Naive thymus-derived CD8-positive, alpha-beta T cell (primary cell): ENCODE results near the gene SLC30A2. TPM values are rescaled to one million over a fixed set of nuclear protein-coding genes. Genes with fewer than 3 reads are reported as not detected.
"Not testable (repeated sequence)": the region's sequence is repeated elsewhere in the genome, so short reads cannot be mapped to it uniquely, and the experiment has no call there.

Source experiments
- ATAC-seq, 2 donors: fragments of 150-1000 bp; cut with Tn5 transposase in 1 of 2; sonication (Bioruptor Pico), chemical (Tn5 transposase) in 1 of 2; 1 replicate in 1 of 2; 2 replicates in 1 of 2; pipeline ENCODE4 v1.10.0; 2021; ENCODE audit warnings: mild to moderate bottlenecking in 2 of 2, moderate library complexity in 2 of 2
- POLR2A ChIA-PET: fragments of 350-600 bp; sonication (Branson Sonifier 250); formaldehyde crosslinking; loops from one replicate; lab custom pipeline; 2021; ENCODE audit warnings: antibody characterized with exemption; lab: Charles Lee
- DNase-seq, 10 donors: peaks; one replicate each; pipeline versions ENCODE4 v3.0.0 to v3.0.0-alpha.2; 2020 to 2022
- H3K27ac Mint-ChIP-seq, 10 donors: one replicate each; pipeline ENCODE4 v1.8.0; 2020 to 2022; ENCODE audit warnings: mild to moderate bottlenecking in 10 of 10, mixed read lengths in 10 of 10, moderate library complexity in 4 of 10, inconsistent platforms in 1 of 10
- H3K27me3 Mint-ChIP-seq, 5 donors: one replicate each; pipeline ENCODE4 v1.8.0; 2021 to 2022; ENCODE audit warnings: mixed read lengths in 5 of 5
- H3K36me3 Mint-ChIP-seq, 3 donors: one replicate each; pipeline ENCODE4 v1.8.0; 2020 to 2022; ENCODE audit warnings: mixed read lengths in 3 of 3, mild to moderate bottlenecking in 2 of 3, inconsistent platforms in 1 of 3
- H3K4me1 Mint-ChIP-seq, 4 donors: one replicate each; pipeline ENCODE4 v1.8.0; 2021 to 2022; ENCODE audit warnings: mixed read lengths in 4 of 4
- H3K4me3 Mint-ChIP-seq, 10 donors: one replicate each; pipeline ENCODE4 v1.8.0; 2020 to 2022; ENCODE audit warnings: mild to moderate bottlenecking in 10 of 10, mixed read lengths in 10 of 10, moderate library complexity in 6 of 10, inconsistent platforms in 1 of 10
- H3K9me3 Mint-ChIP-seq, 9 donors: one replicate each; pipeline ENCODE4 v1.8.0; 2020 to 2022; ENCODE audit warnings: mixed read lengths in 9 of 9, mild to moderate bottlenecking in 3 of 9, inconsistent platforms in 1 of 9, moderate library complexity in 1 of 9
- polyA plus RNA-seq, 3 donors: library from polyadenylated mRNA; unstranded; fragments of 300-500 nt; fragmentation: Illumina TruSeq; gene quantifications; one replicate each; pipeline ENCODE4 v1.2.3, GENCODE V29; 2021
- total RNA-seq, 8 experiments: library from RNA in 2 of 8; stranded (reverse) in 2 of 8; gene quantifications; one replicate each; pipeline ENCODE4 v1.2.3 and lab custom pipeline; 2021 to 2026

SLC30A2 gene
- total RNA-seq, result not detected
- under 1 TPM in 1 of 3 donors, not detected in 2; 0.16 TPM for polyA plus RNA-seq
- 0 reads per million in 6 experiments for total RNA-seq (lab: John Stamatoyannopoulos, UW)

GRCh38 chr1:26045722-26046245 lies at the start of gene SLC30A2:
TSS of gene SLC30A2 (minus strand) at chr1:26046118. CDS start at chr1:26045896, 222 bp downstream.
- POLR2A ChIA-PET, result no interaction called here
- H3K27me3 Mint-ChIP-seq, result peaks cover 28 to 69% (median 54%) of the 10 kb centered on the region in 5 donors
- H3K36me3 Mint-ChIP-seq, result no peaks in the 10 kb centered on the region
- ATAC-seq, result peak; percentile 25 to 28
- H3K4me1 Mint-ChIP-seq, result peaks cover 0 to 10% (median 5%) of the 10 kb centered on the region in 4 donors
- H3K9me3 Mint-ChIP-seq, result no peaks in the 10 kb centered on the region
- peak within 1 kb of the TSS in 6 of 10 donors; percentile 36 to 58 (median 50) for H3K4me3 Mint-ChIP-seq
- no peak for DNase-seq
- H3K27ac Mint-ChIP-seq, result peak within 1 kb of the TSS in 1 of 10 donors; percentile 73

GRCh38 chr1:26094677-26095383 lies 48.9 kb upstream of the SLC30A2 start:
- DNase-seq (no peak), ATAC-seq (no peak)
- Mint-ChIP-seq H3K36me3 (no peaks in the 10 kb centered on the region), H3K4me3 (no peak overlapping the region), H3K9me3 (no peaks in the 10 kb centered on the region), H3K4me1 (no peaks in the 10 kb centered on the region), H3K27me3 (peaks cover 10 to 24% (median 18%) of the 10 kb centered on the region in 5 donors), H3K27ac (no peak overlapping the region)
- POLR2A ChIA-PET, result no interaction called here

GRCh38 chr1:26094076-26094669 lies 48.3 kb upstream of the SLC30A2 start:
- no peaks in the 10 kb centered on the region for H3K9me3 Mint-ChIP-seq
- no peaks in the 10 kb centered on the region for H3K36me3 Mint-ChIP-seq
- ATAC-seq (no peak), DNase-seq (no peak)
- H3K27ac Mint-ChIP-seq, result peak overlapping the region in 1 of 10 donors; percentile 14
- no peak overlapping the region for H3K4me3 Mint-ChIP-seq
- POLR2A ChIA-PET, result no interaction called here
- H3K4me1 Mint-ChIP-seq, result no peaks in the 10 kb centered on the region
- peaks cover 10 to 30% (median 18%) of the 10 kb centered on the region in 5 donors for H3K27me3 Mint-ChIP-seq

GRCh38 chr1:26093569-26093968 lies 47.7 kb upstream of the SLC30A2 start:
- H3K4me1 Mint-ChIP-seq, POLR2A ChIA-PET, ATAC-seq, H3K27ac Mint-ChIP-seq, H3K4me3 Mint-ChIP-seq, H3K36me3 Mint-ChIP-seq, DNase-seq, H3K9me3 Mint-ChIP-seq: not testable (repeated sequence)
- peaks cover 10 to 34% (median 18%) of the 10 kb centered on the region in 5 donors for H3K27me3 Mint-ChIP-seq

GRCh38 chr1:26092422-26092821 lies 46.5 kb upstream of the SLC30A2 start:
- DNase-seq (no peak), ATAC-seq (no peak)
- Mint-ChIP-seq H3K27me3 (peaks cover 10 to 34% (median 19%) of the 10 kb centered on the region in 5 donors), H3K4me3 (no peak overlapping the region), H3K9me3 (no peaks in the 10 kb centered on the region), H3K4me1 (no peaks in the 10 kb centered on the region), H3K27ac (no peak overlapping the region), H3K36me3 (no peaks in the 10 kb centered on the region)
- POLR2A ChIA-PET, result no interaction called here

GRCh38 chr1:26090893-26091292 lies 45.0 kb upstream of the SLC30A2 start:
- Mint-ChIP-seq H3K4me3 (no peak overlapping the region), H3K36me3 (no peaks in the 10 kb centered on the region), H3K27me3 (peaks cover 17 to 35% (median 25%) of the 10 kb centered on the region in 5 donors), H3K9me3 (no peaks in the 10 kb centered on the region), H3K4me1 (no peaks in the 10 kb centered on the region), H3K27ac (no peak overlapping the region)
- no peak for ATAC-seq
- DNase-seq, result no peak
- POLR2A ChIA-PET, result no interaction called here

- Mint-ChIP-seq H3K4me3 (no peak overlapping the region), H3K9me3 (no peaks in the 10 kb centered on the region), H3K4me1 (no peaks in the 10 kb centered on the region), H3K36me3 (no peaks in the 10 kb centered on the region), H3K27ac (no peak overlapping the region), H3K27me3 (peaks cover 25 to 46% (median 40%) of the 10 kb centered on the region in 5 donors)
- ATAC-seq (no peak), DNase-seq (no peak)
- POLR2A ChIA-PET, result no interaction called here
Measured at GRCh38 chr1:26089125-26089524, 43.2 kb upstream of the SLC30A2 start.

GRCh38 chr1:26084844-26085243 lies 38.9 kb upstream of the SLC30A2 start:
- POLR2A ChIA-PET, result no interaction called here
- no peaks in the 10 kb centered on the region for H3K4me1 Mint-ChIP-seq
- no peak overlapping the region for H3K27ac Mint-ChIP-seq
- DNase-seq (no peak), ATAC-seq (no peak)
- no peaks in the 10 kb centered on the region for H3K36me3 Mint-ChIP-seq
- no peaks in the 10 kb centered on the region for H3K9me3 Mint-ChIP-seq
- no peak overlapping the region for H3K4me3 Mint-ChIP-seq
- peaks cover 16 to 28% (median 27%) of the 10 kb centered on the region in 5 donors for H3K27me3 Mint-ChIP-seq

GRCh38 chr1:26084091-26084561 lies 38.2 kb upstream of the SLC30A2 start:
- Mint-ChIP-seq H3K4me3 (no peak overlapping the region), H3K9me3 (no peaks in the 10 kb centered on the region), H3K36me3 (no peaks in the 10 kb centered on the region), H3K4me1 (no peaks in the 10 kb centered on the region), H3K27me3 (peaks cover 16 to 27% (median 22%) of the 10 kb centered on the region in 5 donors), H3K27ac (no peak overlapping the region)
- DNase-seq, result no peak
- POLR2A ChIA-PET, result no interaction called here
- no peak for ATAC-seq

GRCh38 chr1:26083208-26083607 lies 37.3 kb upstream of the SLC30A2 start:
- ATAC-seq (no peak), DNase-seq (no peak)
- H3K9me3 Mint-ChIP-seq, result no peaks in the 10 kb centered on the region
- H3K36me3 Mint-ChIP-seq, result no peaks in the 10 kb centered on the region
- H3K4me1 Mint-ChIP-seq, result no peaks in the 10 kb centered on the region
- H3K27ac Mint-ChIP-seq, result peak overlapping the region in 1 of 10 donors; percentile 24
- POLR2A ChIA-PET, result no interaction called here
- no peak overlapping the region for H3K4me3 Mint-ChIP-seq
- H3K27me3 Mint-ChIP-seq, result peaks cover 14 to 27% (median 20%) of the 10 kb centered on the region in 5 donors

GRCh38 chr1:26082020-26082350 lies 36.1 kb upstream of the SLC30A2 start:
- POLR2A ChIA-PET, result no interaction called here
- DNase-seq, result no peak
- H3K4me1 Mint-ChIP-seq, result no peaks in the 10 kb centered on the region
- no peak overlapping the region for H3K27ac Mint-ChIP-seq
- peaks cover 0 to 1% (median 0%) of the 10 kb centered on the region in 9 donors for H3K9me3 Mint-ChIP-seq
- H3K4me3 Mint-ChIP-seq, result no peak overlapping the region
- no peaks in the 10 kb centered on the region for H3K36me3 Mint-ChIP-seq
- peaks cover 16 to 27% (median 20%) of the 10 kb centered on the region in 5 donors for H3K27me3 Mint-ChIP-seq
- no peak for ATAC-seq

GRCh38 chr1:26081267-26082019 lies 35.5 kb upstream of the SLC30A2 start:
- Mint-ChIP-seq H3K9me3 (peaks cover 0 to 1% (median 0%) of the 10 kb centered on the region in 9 donors), H3K36me3 (no peaks in the 10 kb centered on the region), H3K27me3 (peaks cover 14 to 30% (median 18%) of the 10 kb centered on the region in 5 donors), H3K4me3 (no peak overlapping the region), H3K27ac (peak overlapping the region in 1 of 10 donors; percentile 46), H3K4me1 (no peaks in the 10 kb centered on the region)
- ATAC-seq, result no peak
- no peak for DNase-seq
- POLR2A ChIA-PET, result no interaction called here
